ENCODE measurements around the gene SYNJ2.

Gene SYNJ2

GRCh38 chr6:158142789-158143188 lies 161.1 kb downstream of the SYNJ2 start:
- DNase-seq: no peak
- Histone ChIP-seq H3K4me3 (ENCODE audit: low read depth, low read length) (no peak overlapping the region), H3K4me1 (no peaks in the 10 kb centered on the region)

GRCh38 chr6:158143700-158144099 lies 162.0 kb downstream of the SYNJ2 start:
- peak; percentile 51 for TF ChIP-seq CTCF (IDR thresholded peaks at IDR 0.05; ENCODE audit: low read depth, low read length)
- no peak for DNase-seq
- H3K4me1 ChIP-seq: no peaks in the 10 kb centered on the region
- no peak overlapping the region for H3K4me3 ChIP-seq (ENCODE audit: low read depth, low read length)
- H3K36me3 ChIP-seq: no peaks in the 10 kb centered on the region; the same call in 1 of the 2 replicates
- H3K27me3 ChIP-seq: no peaks in the 10 kb centered on the region
- no peaks in the 10 kb centered on the region for H3K9me3 ChIP-seq

More at GRCh38 chr6:158142789-158143188, 161.1 kb downstream of the SYNJ2 start:
- no peaks in the 10 kb centered on the region for H3K27me3 ChIP-seq
- no peak for TF ChIP-seq CTCF (IDR thresholded peaks at IDR 0.05; ENCODE audit: low read depth, low read length)
- no peaks in the 10 kb centered on the region; the same call in 1 of the 2 replicates for H3K36me3 ChIP-seq
- no peaks in the 10 kb centered on the region for H3K9me3 ChIP-seq

Data from BE2C (cell line).